Hepatocyte (in vitro differentiated cells): Measurements from ENCODE around the gene NOL9. TPM values are rescaled to one million over a fixed set of nuclear protein-coding genes. Genes with fewer than 3 reads are reported as not detected.
"Not testable (repeated sequence)": the region's sequence is repeated elsewhere in the genome, so short reads cannot be mapped to it uniquely, and the experiment has no call there.

Source experiments
- DNase-seq: peaks from one replicate; pipeline ENCODE4 v3.0.0-alpha.2; 2016; ENCODE audit warnings: low spot score
- H2AFZ ChIP-seq: fragments of 200-600 bp; sonication (generic); 2 replicates; pipeline ENCODE4 v1.6.0; 2016; ENCODE audit warnings: antibody characterized with exemption, mild to moderate bottlenecking
- H3K27ac ChIP-seq: fragments of 200-600 bp; sonication (generic); 2 replicates; pipeline ENCODE4 v1.5.1; 2016; ENCODE audit warnings: mild to moderate bottlenecking
- H3K27me3 ChIP-seq: fragments of 200-600 bp; sonication (generic); 2 replicates; pipeline ENCODE4 v1.6.1; 2016
- H3K36me3 ChIP-seq: fragments of 200-600 bp; sonication (generic); replicated peaks from 2 replicates; pipeline ENCODE4 v1.5.1; 2016; ENCODE audit warnings: low read depth; ENCODE audit not compliant: insufficient read depth
- H3K4me1 ChIP-seq: fragments of 200-600 bp; sonication (generic); 2 replicates; pipeline ENCODE4 v1.5.1; 2016; ENCODE audit warnings: mild to moderate bottlenecking, moderate library complexity; ENCODE audit not compliant: insufficient read depth
- H3K4me2 ChIP-seq: fragments of 200-600 bp; sonication (generic); 2 replicates; pipeline ENCODE4 v1.6.0; 2016
- H3K4me3 ChIP-seq: fragments of 200-600 bp; sonication (generic); 2 replicates; pipeline ENCODE4 v1.5.1; 2016; ENCODE audit warnings: mild to moderate bottlenecking
- H3K79me2 ChIP-seq: fragments of 200-600 bp; sonication (generic); 2 replicates; pipeline ENCODE4 v1.6.0; 2017; ENCODE audit warnings: mild to moderate bottlenecking
- H3K9me2 ChIP-seq: fragments of 200-600 bp; sonication (generic); replicated peaks from 2 replicates; pipeline ENCODE4 v1.6.0; 2017; ENCODE audit warnings: mild to moderate bottlenecking; ENCODE audit not compliant: insufficient read depth
- H3K9me3 ChIP-seq: fragments of 200-600 bp; sonication (generic); 2 replicates; pipeline ENCODE4 v1.5.1; 2016; ENCODE audit warnings: low read depth, mild to moderate bottlenecking
- H4K20me1 ChIP-seq: fragments of 200-600 bp; sonication (generic); 2 replicates; pipeline ENCODE4 v1.6.0; 2016; ENCODE audit warnings: mild to moderate bottlenecking; ENCODE audit not compliant: insufficient read depth, poor library complexity, severe bottlenecking
- CTCF ChIP-seq: fragments of 200-600 bp; sonication (generic); IDR thresholded peaks from 2 replicates; pipeline ENCODE4 v1.5.1; 2016; ENCODE audit warnings: antibody characterized with exemption, mild to moderate bottlenecking; ENCODE audit not compliant: poor library complexity
- EZH2 ChIP-seq: fragments of 200-600 bp; sonication (generic); IDR thresholded peaks from 2 replicates; pipeline ENCODE4 v1.6.1; 2016; ENCODE audit warnings: antibody characterized with exemption, mild to moderate bottlenecking, borderline replicate concordance
- EZH2phosphoT487 ChIP-seq: fragments of 200-600 bp; sonication (generic); IDR thresholded peaks from one replicate; pipeline ENCODE4 v1.6.1; 2018; ENCODE audit warnings: antibody characterized with exemption, mild to moderate bottlenecking, low read depth, moderate library complexity; ENCODE audit not compliant: unreplicated experiment, severe bottlenecking
- WGBS: methylation state at CpG from one replicate; pipeline ENCODE4 v1.1.6; 2016; ENCODE audit warnings: low lambda C conversion rate; ENCODE audit errors: missing lambda C conversion rate; 5-methylcytosine and 5-hydroxymethylcytosine counted together
- polyA plus RNA-seq: library from polyadenylated mRNA; unstranded; fragments of >200 nt; fragmentation: Nextera tagmentation; extraction: Ambion mirVana; gene quantifications from 2 replicates; pipeline ENCODE4 v1.2.1, GENCODE V29; 2016
- total RNA-seq: library from RNA; depleted of rRNA; stranded (reverse); fragments of >200 nt; gene quantifications from 2 replicates; pipeline ENCODE4 v1.2.3, GENCODE V29; 2014

The NOL9 gene
- total and polyA plus RNA-seq, 2 experiments from 2014 or later: 13.7 to 21.6 TPM

DNA sequence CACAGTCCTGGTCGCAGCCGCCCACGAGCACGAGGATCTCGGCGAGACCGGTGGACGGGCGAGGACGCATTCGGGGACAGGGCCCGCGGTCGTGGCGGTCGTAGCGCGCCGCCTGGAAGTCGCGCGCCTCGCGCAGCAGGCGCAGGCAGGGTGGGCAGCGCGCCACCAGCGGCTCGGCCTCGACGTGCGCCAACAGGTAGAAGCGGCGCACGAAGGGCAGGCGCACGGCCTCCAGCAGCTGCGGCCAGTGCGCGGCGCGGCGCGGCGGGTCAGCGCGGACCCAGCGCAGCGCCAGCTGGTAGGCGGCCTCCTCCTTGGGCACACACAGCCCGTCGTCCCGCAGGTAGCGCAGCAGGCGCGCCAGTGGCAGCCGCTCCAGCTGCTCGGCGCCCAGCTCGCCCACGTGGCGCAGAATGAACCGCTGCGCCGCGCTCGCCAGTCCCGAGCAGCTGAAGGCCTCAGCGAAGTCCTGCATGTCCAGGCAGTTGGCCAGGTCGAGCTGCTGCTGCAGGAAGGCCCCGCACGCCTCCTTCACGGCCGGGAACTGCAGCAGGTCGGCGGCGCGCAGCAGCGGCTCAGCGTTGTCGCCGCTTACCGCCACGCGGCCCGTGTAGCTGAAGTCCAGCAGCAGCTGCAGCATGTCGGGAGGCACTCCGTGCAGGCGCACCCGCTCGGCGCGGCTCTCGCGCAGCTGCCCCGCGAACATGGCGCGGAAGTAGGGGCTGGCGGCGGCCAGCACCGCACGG, 47.8 kb upstream of the NOL9 start:
- Histone ChIP-seq H2AFZ (peak overlapping the region; percentile 64), H3K27ac (peak overlapping the region; percentile 100), H3K36me3 (no peaks in the 10 kb centered on the region), H4K20me1 (peaks cover 24% of the 10 kb centered on the region), H3K9me3 (no peaks in the 10 kb centered on the region), H3K27me3 (no peaks in the 10 kb centered on the region), H3K4me1 (peaks cover 33% of the 10 kb centered on the region), H3K4me2 (peak overlapping the region; percentile 88), H3K79me2 (peaks cover 54% of the 10 kb centered on the region), H3K9me2 (no peaks in the 10 kb centered on the region), H3K4me3 (peak overlapping the region; percentile 95)
- peak; percentile 71 for DNase-seq
- no peak for TF ChIP-seq EZH2
- TF ChIP-seq EZH2phosphoT487: no peak
- no peak for TF ChIP-seq CTCF
- 1% methylated on average over 97 of the region's 103 CpGs for WGBS

GRCh38 chr1:6601049-6601922, 47.0 kb upstream of the NOL9 start:
- H3K9me3 ChIP-seq: no peaks in the 10 kb centered on the region
- H3K9me2 ChIP-seq: no peaks in the 10 kb centered on the region
- peaks cover 29% of the 10 kb centered on the region for H4K20me1 ChIP-seq
- peaks cover 33% of the 10 kb centered on the region for H3K4me1 ChIP-seq
- H3K79me2 ChIP-seq: peaks cover 62% of the 10 kb centered on the region
- peak overlapping the region; percentile 88 for H3K4me2 ChIP-seq
- peak; percentile 84 for DNase-seq
- WGBS: 1% methylated on average over 40 of the region's 40 CpGs
- H3K27me3 ChIP-seq: no peaks in the 10 kb centered on the region
- peak overlapping the region; percentile 0 for H2AFZ ChIP-seq
- H3K27ac ChIP-seq: peak overlapping the region; percentile 100
- no peaks in the 10 kb centered on the region for H3K36me3 ChIP-seq
- TF ChIP-seq EZH2 (no peak), EZH2phosphoT487 (no peak), CTCF (no peak)
- H3K4me3 ChIP-seq: peak overlapping the region; percentile 95

GRCh38 chr1:6600410-6601048, 46.2 kb upstream of the NOL9 start:
- no peak overlapping the region for H2AFZ ChIP-seq
- H3K9me3 ChIP-seq: no peaks in the 10 kb centered on the region
- 27% methylated on average over 10 of the region's 10 CpGs for WGBS
- H3K4me3 ChIP-seq: peak overlapping the region; percentile 6
- peak overlapping the region; percentile 88 for H3K4me2 ChIP-seq
- TF ChIP-seq EZH2phosphoT487 (no peak), EZH2 (no peak)
- peaks cover 62% of the 10 kb centered on the region for H3K79me2 ChIP-seq
- H4K20me1 ChIP-seq: peaks cover 29% of the 10 kb centered on the region
- no peaks in the 10 kb centered on the region for H3K9me2 ChIP-seq
- peaks cover 33% of the 10 kb centered on the region for H3K4me1 ChIP-seq
- peak overlapping the region; percentile 100 for H3K27ac ChIP-seq
- no peak for DNase-seq
- H3K27me3 ChIP-seq: no peaks in the 10 kb centered on the region
- no peaks in the 10 kb centered on the region for H3K36me3 ChIP-seq

DNA sequence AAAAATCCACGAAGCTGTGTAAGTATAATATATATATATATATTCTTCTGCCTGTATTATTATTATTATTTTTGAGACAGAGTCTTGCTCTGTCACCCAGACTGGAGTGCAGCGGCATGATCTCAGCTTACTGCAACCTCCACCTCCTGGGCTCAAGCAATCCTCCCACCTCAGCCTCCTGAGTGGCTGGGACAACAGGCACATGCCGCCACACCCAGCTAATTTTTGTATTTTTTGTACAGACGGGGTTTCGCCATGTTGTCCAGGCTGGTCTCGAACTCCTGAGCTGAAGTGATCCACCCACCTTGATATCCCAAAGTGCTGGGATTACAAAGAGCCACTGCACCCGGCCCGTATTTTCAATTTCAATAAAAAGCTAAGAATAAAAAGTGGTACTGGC, 45.7 kb upstream of the NOL9 start:
- peak overlapping the region; percentile 88 for H3K4me2 ChIP-seq
- not testable (repeated sequence) for DNase-seq, H3K27me3 ChIP-seq, H3K9me3 ChIP-seq, H3K9me2 ChIP-seq, H3K36me3 ChIP-seq, H2AFZ ChIP-seq
- H3K79me2 ChIP-seq: peaks cover 59% of the 10 kb centered on the region
- 87% methylated on average over 8 of the region's 8 CpGs for WGBS
- peak overlapping the region; percentile 100 for H3K27ac ChIP-seq
- H3K4me1 ChIP-seq: peaks cover 31% of the 10 kb centered on the region
- H3K4me3 ChIP-seq: peak overlapping the region; percentile 6
- peaks cover 29% of the 10 kb centered on the region for H4K20me1 ChIP-seq
